Hematopoietic multipotent progenitor cell treated with erythropoietin and hydrocortisone succinate and interleukin-3 and kit ligand, for 15 days (in vitro differentiated cells): ENCODE results near the gene DNMT1.
"Not testable (repeated sequence)": the region's sequence is repeated elsewhere in the genome, so short reads cannot be mapped to it uniquely, and the experiment has no call there.

Experiments used
- DNase-seq: peaks from one replicate; pipeline ENCODE4 v3.0.0-alpha.2; 2015; ENCODE audit warnings: low spot score

The DNMT1 gene

DNA sequence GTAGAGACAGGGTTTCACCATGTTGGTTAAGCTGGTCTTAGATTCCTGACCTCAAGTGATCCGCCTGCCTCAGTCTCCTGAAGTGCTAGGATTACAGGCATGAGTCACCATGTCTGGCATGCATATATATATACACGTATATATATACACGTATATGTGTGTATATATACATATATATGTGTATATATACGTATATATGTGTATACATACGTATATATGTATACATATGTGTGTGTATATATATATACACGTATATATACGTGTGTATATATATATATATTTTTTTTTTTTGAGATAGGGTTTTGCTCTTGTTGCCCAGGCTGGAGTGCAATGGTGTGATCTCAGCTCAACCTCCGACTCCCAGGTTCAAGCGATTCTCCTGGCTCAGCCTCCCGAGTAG is 11.9 kb downstream of the DNMT1 start:
- no peak for DNase-seq

DNA sequence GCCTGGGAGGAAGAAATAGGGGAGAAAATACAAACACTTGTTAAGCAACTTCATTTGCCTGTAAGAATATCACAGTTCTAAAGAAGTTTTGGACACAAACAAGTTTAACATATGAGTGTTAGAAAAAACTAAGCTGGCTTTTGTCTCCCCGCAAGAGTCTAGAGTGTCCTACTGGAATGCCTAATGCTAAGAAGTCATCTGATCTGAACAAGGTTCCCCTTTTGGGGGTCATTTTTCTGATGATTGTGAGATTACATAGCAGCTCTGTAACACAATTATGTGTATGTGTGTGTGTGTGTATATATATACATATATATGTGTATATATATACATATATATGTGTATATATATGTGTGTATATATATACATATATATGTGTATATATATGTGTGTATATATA is 12.7 kb downstream of the DNMT1 start:
- DNase-seq = no peak

DNA sequence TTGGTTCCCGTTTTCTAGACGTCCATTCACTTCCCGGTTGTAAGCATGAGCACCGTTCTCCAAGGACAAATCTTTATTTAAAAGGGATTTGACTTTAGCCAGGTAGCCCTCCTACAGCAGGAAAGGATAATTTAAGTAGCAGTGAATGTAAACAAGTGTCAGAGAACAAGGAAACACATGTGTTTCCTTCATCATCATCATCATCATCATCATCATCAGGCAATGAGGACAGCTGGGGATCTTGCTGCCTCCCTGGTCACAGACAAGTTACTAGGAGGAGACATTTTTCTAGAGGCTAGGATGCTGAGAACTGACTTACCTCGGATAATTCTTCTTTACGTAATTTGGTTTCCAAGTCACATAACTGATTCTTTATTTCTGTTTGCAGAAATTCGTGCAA is 14.3 kb downstream of the DNMT1 start:
- DNase-seq = no peak

DNA sequence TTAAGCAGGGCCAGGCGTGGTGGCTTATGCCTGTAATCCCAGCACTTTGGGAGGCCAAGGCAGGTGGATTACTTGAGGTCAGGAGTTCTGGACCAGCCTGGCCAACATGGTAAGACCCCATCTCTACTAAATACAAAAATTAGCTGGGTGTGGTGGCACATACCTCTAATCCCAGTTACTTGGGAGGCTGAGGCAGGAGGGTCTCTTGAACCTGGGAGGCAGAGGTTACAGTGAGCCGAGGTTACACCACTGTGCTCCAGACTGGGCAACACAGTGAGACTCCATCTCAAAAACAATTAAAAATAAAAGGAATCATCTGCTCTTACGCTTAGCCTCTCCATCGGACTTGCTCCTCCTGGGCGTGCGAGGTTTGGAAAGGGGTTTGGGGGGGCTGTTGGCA is 14.7 kb downstream of the DNMT1 start:
- not testable (repeated sequence) for DNase-seq

DNA sequence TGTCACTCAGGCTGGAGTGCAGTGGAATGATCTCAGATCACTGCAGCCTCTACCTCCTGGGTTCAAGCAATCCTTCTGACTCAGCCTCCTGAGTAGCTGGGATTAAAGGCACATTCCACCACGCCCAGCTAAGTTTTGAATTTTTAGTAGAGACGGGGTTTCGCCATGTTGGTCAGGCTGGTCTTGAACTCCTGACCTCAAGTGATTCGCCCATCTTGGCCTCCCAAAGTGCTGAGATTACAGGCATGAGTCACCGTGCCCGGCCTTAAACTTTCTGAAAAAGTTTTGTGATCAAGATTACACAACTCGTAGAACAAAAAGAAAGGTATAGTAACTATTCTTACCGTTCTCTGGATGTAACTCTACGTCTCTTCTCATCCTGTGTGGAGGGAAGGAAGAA is 21.2 kb downstream of the DNMT1 start:
- no peak for DNase-seq

DNA sequence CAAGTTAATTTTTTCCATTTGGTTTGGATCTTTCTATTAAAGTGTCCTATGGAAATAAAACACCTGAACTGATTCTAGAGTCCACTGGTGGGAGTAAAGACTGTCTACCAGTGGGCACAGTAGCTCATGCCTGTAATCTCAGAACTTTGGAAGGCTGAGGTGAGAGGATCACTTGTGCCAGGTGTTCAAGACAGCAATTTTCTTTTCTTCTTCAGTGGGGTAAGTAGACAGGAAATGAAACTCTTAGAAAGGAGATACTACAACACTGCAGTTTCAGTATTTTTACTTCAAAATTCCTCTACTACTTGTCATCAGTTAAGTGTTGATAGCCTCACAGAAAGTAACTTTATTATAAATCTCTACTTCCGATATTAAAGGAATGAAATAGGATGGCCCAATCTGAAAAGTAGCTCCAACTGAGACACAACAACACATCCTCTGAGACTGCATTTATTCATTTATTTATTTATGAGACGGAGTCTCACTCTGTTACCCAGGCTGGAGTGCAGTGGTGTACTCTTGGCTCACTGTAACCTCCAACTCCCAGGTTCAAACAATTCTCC is 26.3 kb downstream of the DNMT1 start:
- no peak for DNase-seq

DNA sequence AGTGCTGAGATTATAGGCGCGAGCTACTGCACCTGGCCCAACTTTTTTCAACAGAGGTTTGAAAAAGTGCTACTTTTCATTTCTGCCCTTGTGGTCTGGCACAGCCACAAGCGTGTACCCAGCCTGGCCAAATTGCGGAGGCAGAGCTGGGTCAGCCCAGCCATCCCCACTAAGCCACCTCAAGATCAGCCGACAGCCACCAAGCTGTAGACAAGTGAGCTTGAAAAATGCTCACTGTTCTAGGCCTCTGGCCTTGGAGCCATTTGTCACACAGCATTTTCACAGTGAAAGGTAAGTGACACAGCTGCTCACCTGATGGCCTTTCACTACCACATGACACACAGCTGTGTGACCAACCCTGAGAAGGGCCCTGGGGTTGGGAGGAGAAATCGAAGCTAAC is 27.3 kb downstream of the DNMT1 start:
- DNase-seq = no peak

DNA sequence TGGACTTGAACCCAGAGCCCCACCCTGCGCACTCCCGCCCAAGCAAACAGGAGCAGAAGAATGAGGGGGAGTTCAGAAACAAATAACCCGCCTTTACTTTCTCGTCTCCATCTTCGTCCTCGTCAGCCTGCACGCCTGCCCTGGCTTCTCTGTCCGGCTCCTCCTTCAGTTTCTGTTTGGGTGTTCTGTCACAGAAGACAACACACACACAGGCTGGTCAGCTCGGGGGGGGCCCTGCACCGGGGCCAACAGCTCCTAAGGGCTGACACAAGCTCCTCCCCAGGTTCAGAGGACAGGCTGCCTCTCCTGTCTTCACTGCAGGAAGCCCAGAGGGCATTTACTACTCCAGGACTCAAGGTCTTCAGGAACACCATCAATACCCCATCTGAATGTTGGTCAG is 28.3 kb downstream of the DNMT1 start:
- DNase-seq = not testable (repeated sequence)

DNA sequence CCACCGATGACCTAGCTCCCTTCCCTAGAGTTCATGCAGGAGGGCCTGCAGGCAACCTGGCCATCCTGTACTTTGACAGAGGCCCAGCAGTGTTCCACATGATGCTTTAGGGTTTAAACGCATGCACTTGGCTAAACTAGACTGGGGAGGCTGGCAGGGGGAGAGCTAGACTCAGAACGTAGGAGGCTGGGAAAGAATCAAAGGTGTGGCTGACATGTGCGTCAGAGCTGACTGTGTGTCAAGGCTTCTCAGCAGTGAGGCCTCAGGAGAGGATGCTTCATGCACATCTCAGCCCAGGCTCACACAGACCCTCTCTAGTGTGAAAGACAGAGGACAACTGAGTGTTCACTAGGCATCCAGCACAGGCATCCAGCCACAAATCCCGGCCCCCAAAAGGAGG is 28.7 kb downstream of the DNMT1 start:
- DNase-seq = no peak

DNA sequence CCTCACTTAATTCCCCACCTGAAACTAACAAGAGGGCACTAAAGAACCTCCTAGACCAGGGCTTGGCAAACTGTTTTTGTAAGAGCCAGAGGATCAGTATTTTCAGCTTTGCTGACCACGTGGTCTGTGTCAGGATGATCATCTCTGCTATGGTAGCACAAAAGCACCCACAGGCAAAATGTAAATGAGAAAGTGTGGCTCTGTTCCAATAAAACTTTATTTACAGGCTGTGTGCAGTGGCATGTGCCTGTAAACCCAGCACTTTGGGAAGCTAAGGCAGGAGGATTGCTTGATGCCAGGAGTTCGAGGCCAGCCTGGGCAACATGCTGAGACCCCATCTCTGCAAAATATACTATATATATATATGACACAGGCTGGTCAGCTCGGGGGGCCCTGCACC is 31.2 kb downstream of the DNMT1 start:
- no peak for DNase-seq

DNA sequence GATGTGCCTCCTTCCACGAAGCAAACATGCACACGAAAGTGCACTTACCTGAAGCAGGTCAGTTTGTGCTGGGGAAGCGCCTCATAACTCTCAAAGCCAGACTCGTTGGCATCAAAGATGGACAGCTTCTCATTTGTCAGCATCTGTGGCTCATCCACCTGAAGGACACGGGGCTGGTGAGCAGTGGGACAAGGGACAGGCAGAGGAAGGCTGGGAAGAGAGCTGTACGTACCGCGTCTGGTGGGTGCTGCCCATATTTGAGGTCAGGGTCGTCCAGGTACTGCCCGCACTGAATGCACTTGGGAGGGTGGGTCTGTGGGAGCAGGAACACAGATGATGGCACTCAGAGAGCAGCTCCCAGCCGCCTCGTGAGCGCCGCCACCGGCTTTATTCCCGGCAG is 35.1 kb downstream of the DNMT1 start:
- no peak for DNase-seq

DNA sequence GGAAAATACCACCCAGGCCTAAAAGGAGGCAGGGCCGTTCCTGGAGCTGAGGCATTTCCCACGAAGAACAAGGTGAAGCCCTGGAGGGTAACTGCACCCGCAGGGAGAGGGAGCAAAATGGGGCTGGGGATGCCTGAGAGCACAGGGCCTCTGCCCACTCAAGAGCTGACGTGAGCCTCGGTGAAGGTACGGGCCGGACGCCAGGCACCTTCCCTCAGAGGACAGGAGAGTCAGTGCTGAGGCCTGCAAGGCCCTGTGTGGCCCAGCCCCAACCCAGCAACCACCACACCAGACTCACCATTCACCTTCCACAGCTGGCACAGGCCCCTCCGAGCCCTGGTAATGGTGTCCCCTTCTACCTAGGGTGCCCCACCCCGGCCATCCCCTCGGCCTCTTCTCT is 36.3 kb downstream of the DNMT1 start:
- DNase-seq = no peak

DNA sequence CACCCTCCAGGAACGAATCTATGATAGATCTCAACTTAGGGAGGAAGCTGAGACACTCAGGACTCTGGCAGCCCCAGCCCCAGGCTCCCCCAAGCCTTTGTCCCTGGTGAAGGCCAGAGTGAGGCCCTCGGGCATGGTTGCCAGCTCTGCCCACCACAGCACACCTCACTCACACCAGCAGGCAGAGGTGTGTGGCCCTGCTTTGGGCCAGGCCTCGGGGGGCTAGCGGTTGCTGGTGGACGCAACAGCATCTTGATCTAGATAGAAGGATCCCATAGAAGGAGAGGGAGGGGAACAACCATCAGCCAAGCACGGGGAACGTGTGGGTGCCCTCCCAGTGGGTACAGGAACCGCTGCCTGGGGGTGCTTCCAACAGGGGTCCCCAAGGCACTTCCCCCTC is 36.7 kb downstream of the DNMT1 start:
- no peak for DNase-seq

DNA sequence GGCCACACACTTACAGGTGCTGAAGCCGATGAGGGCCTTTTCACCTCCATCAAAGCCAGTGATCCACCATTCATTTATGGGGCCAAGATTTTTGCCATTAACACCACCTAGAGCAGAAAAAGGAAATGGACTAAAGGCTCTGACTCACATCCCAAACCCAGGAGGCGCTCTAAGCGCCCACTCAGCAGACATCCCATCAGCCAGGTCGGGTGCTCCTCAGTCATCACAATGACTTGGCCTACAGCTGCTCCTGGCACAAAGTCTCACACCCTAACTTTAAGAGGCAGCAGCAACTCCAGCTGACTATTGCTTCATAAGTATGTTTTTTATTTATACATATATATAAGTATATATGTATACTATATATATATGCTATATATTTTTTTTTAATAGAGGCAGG is 38.9 kb downstream of the DNMT1 start:
- DNase-seq = no peak

DNA sequence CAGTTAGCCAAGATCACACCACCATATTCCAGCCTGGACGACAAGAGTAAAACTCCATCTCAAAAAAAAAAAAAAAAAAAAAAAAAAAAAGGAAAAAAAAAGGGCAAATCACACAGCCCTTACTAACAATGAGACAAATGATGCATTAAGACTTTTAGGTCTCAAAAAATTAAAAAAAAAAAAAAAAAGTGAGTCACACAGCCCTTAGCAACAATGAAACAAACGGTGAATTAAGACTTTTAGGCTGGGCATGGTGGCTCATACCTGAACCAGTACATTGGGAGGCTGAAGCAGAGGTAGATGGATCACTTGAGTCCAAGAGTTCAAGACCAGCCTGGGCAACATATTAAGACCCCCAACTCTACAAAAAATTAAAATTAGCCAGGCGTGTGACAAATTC is 42.7 kb downstream of the DNMT1 start:
- DNase-seq = no peak

DNA sequence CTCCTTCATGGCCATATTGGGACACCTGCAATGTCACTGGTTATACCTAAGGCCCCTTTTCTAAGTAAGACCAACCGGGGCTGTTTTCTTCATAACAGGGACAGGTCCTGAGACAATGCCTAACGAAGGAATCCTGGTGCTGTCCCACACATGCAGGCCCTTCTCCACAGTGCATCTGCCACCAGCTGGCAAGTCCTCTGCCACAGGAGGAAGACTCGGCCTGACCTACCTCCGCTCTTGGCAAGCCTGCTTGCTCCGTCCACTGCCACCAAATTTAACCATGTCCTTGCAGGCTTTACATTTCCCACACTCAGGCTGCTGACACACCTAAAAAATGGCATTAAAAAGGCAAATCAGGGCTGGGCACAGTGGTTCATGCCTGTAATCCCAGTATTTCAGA is 43.2 kb downstream of the DNMT1 start:
- DNase-seq = no peak

DNA sequence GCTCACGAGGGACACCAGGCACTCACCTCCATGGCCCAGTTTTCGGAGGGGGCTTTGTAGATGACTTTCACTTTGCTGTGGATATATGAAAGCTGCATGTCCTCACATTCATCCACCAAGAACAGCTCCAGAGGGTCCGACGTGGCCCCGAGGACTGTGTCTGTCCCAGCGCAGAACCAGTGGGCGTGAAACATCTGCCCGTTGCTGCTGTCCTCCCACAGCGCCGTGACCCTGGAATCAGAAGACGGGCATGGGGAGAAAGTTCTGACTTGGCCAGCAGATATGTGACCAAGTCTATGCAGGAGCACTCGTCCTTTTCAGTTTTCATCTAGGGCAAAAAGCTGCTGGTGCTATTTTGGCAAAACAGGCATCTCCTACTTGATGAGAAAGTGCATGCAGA is 45.3 kb downstream of the DNMT1 start:
- no peak for DNase-seq

DNA sequence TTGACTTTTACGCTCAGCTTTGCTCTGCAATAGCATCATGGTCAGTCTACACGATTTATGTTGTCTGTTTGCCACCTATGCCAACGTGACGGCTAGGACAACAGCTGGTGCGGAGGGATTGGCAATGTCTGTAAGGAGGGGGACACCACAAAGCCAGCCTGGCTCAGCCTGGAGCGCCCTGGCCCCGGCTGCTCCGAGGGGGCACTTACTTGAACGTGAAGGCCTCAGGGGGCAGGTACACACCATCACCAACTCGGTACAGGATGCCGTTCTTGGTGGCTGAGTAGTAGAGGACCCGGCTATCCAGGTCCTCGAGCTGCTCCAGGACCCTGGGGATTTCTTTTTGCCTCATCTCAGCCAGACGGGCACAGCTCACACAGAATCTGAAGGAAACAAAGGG is 48.6 kb downstream of the DNMT1 start:
- DNase-seq = no peak

DNA sequence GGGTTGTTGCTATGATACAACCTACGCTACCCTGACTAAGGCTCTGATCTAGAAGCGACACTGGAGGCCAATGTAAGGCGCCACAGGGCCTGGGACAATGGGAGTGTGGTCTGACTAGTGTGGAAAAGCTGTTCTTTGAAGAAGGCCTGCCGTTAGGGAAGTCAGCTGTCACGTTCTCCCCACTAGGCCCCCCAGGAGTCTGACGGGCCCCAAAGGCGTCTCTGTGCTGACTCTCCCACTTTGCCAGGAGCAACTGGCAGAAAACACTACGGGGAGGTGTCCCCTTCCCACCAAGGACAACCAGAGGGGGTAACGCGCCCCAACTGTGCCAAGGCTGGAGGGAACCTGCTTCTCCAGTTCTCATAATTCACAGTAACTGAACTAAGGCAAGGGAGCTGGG is 49.7 kb downstream of the DNMT1 start:
- DNase-seq = no peak

DNA sequence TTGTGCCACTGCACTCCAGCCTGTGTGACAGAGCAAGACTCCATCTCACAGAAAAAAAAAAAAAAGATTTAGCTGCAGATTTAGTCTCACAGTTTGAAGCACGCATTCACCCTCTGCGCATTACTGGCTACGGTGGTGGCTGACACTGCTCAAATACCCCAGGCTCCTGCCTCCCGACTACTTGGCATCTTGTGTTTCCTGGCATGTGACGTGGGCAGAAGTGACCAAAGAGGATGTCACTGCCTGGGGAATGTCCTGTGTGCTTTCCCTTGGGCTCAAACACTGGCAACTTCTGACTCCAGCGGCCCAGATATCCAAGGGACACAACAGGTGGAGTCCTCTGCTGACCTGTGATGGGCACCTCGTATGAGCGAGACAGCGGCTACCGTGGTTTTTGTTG is 50.4 kb downstream of the DNMT1 start:
- no peak for DNase-seq

DNA sequence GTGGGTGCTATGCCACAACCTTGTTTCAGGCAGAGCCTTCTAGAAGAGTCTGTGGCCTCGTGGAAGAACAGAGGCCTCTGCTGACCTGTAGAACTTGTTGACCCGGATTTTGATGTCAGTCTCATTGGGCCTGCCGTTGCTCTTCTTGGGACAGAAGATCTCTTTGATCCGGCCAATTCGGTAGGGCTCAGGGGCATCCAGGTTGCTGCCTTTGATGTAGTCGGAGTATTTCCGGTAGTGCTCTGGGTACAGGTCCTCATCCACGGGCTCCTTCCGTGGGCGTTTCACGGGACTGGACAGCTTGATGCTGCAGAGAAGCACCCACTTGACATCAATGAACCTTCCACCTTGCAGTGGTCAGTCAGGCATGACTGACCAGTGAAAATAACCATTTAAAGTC is 51.1 kb downstream of the DNMT1 start:
- no peak for DNase-seq

DNA sequence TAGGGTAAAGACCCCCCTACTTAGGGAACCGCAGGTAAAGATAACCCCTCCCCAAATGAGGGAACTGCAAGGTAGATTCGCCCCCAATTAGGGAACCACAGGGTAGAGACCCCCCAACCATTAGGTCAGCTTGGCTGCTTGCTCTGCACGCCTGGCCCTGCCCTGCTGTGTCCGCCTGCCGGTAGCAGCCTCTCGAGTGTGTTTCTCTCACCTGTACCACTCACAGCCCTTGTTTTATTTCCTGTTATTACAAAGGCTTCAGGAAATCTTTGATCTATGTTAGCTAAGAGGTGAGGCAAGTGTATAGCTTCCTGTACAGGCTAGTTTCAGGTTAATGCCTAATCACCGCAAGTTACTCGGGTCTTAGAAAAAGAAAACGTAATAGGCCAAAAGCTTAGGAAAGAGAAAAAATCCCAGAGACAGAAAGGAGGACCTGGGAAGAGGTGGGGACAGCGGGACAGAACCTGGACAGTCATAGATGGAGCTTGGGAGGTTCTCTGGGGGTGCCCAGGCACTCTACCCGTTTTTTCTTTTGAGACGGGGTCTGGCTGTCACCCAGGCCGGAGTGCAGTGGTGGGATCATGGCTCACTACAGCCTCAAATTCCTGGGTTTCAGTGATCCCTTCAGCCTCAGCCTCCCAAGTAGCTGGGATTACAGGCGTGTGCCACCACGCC is 51.9 kb downstream of the DNMT1 start:
- no peak for DNase-seq

DNA sequence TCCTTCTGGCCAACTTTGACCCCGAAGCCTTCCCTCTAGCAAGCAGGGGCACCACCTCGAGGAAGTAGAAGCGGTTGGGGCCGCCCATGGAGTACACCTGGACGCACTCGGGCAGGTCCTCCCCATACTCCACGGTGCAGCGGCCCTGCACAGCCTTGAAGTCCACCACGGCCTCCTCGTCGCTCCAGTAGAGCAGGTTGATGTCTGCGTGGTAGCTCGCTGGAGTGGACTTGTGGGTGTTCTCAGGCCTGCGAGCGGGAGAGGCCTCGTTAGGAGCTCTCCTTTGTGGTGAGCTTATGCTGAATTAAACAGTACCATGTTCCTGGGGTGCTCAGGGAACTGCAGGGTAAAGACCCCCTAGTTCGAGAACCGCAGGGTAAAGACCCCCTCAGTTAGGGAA is 52.8 kb downstream of the DNMT1 start:
- DNase-seq = no peak

DNA sequence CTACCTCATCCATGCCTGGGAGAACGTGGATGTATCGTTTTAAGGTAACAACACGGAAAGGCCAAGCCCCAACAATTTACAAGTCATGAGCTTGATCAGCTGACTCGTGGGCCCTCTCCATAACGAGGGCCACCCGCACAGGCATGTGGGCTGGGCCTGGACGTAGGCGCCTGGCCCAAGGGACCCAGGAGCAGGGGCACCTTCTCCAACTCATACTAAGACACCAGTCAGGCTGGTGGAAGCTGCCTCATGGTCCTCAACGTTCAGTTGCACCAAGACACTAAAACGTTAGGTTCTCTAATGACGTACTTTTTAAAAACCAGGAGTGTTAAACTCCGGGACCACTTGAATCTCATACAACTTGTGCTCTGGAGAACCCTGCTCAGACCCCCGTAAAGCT is 53.3 kb downstream of the DNMT1 start:
- DNase-seq = no peak

DNA sequence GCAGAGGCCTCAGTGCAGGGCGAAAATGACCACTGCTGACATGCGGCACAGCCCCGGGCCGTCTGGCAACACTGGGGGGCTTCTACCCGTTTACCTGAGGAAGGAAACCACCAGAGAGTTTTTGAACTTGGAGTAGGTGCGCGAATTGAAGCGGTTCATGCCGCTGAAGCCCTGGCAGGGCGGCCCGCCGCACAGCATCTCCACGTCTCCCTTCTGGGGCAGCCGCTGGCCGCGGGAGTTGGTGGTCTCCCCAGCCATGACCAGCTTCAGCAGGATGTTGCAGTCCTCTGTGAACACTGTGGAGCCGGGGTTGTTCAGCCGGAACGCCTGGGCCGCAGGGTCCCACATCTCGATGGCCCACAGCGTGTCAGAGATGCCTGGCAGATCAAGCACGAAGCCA is 54.8 kb downstream of the DNMT1 start:
- DNase-seq = no peak
